Nephron progenitor cell (in vitro differentiated cells): ENCODE data around the gene OR52I2.

Source experiments
- DNase-seq: peaks from one replicate; pipeline ENCODE4 v3.0.0; 2021
- H3K27ac Mint-ChIP-seq: 2 replicates; pipeline ENCODE4 v1.8.0; 2021; ENCODE audit warnings: mild to moderate bottlenecking, moderate library complexity, mixed read lengths
- H3K27me3 Mint-ChIP-seq: 2 replicates; pipeline ENCODE4 v1.8.0; 2021; ENCODE audit warnings: mild to moderate bottlenecking, low read depth, mixed read lengths; ENCODE audit not compliant: poor library complexity
- H3K36me3 Mint-ChIP-seq: 2 replicates; pipeline ENCODE4 v1.8.0; 2021; ENCODE audit warnings: low read depth, mixed read lengths
- H3K4me1 Mint-ChIP-seq: 2 replicates; pipeline ENCODE4 v1.8.0; 2021; ENCODE audit warnings: mixed read lengths
- H3K4me3 Mint-ChIP-seq: 2 replicates; pipeline ENCODE4 v1.8.0; 2021; ENCODE audit warnings: mild to moderate bottlenecking, moderate library complexity, mixed read lengths
- H3K9me3 Mint-ChIP-seq: 2 replicates; pipeline ENCODE4 v1.8.0; 2021; ENCODE audit warnings: mild to moderate bottlenecking, moderate library complexity, mixed read lengths
- TF ChIP-seq, protein P1 (sequence below): fragments of 200-600 bp; sonication (generic); IDR thresholded peaks from 2 replicates; pipeline ENCODE4 v1.5.0; 2021; ENCODE audit warnings: antibody characterized with exemption

The OR52I2 gene

DNA sequence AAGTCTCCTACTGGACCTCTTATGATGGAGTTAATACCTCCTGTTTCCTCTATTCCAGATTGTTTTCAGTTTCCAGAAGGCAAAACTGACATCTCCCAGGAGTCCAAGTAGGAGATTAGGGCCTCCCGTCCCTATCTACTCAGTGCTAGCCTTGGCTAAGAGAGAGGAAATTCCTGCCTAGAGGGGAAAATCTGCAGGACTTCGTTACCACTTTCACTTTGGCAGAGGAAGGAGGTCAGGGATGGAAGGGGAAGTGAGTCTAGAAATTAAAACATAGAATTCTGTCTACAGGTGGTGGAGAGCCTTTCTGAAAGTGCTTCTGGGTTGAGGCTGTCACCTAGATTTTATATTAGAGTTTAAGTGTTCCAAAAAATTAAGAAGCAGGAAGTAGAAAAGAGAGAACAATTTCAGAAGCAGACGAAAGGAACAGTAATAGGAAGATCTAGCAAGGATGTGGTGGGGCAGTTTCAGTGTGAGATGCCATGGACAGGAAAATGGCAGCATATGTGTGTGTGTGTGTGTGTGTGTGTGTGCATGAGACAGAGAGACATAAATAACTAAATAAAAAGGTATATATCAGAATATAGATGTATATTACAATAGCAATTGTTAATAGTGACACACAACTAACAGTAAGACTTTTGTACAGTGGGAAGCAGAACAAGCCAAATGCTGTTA lies 28.9 kb downstream of the OR52I2 start:
- TF ChIP-seq, protein P1, sequence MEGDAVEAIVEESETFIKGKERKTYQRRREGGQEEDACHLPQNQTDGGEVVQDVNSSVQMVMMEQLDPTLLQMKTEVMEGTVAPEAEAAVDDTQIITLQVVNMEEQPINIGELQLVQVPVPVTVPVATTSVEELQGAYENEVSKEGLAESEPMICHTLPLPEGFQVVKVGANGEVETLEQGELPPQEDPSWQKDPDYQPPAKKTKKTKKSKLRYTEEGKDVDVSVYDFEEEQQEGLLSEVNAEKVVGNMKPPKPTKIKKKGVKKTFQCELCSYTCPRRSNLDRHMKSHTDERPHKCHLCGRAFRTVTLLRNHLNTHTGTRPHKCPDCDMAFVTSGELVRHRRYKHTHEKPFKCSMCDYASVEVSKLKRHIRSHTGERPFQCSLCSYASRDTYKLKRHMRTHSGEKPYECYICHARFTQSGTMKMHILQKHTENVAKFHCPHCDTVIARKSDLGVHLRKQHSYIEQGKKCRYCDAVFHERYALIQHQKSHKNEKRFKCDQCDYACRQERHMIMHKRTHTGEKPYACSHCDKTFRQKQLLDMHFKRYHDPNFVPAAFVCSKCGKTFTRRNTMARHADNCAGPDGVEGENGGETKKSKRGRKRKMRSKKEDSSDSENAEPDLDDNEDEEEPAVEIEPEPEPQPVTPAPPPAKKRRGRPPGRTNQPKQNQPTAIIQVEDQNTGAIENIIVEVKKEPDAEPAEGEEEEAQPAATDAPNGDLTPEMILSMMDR = no peak
- peaks cover 26% of the 10 kb centered on the region for H3K27me3 Mint-ChIP-seq
- H3K27ac Mint-ChIP-seq = no peak overlapping the region
- peaks cover 4% of the 10 kb centered on the region for H3K9me3 Mint-ChIP-seq
- DNase-seq = no peak
- H3K4me1 Mint-ChIP-seq = peaks cover 20% of the 10 kb centered on the region
- H3K4me3 Mint-ChIP-seq = no peak overlapping the region
- H3K36me3 Mint-ChIP-seq = no peaks in the 10 kb centered on the region

DNA sequence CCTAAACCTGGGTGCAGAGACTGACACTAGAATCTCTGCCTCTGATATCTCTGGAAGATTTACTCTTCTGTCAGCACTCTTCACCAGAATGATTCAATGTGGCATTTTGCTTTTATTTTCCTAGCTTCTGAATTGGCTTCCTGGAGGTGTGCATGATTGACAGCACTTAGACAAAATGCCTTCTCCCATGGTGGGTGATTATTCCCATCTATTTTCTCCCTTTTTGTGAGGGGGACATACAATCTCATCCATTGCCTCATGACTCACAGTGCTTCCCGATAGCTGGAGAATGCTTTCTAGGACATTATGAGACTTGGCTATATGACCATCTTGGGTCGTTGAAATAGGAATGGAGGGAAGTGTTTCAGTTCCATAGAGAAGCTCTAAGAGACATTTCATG lies 30.4 kb downstream of the OR52I2 start:
- DNase-seq = no peak
- Mint-ChIP-seq H3K4me1 (peaks cover 8% of the 10 kb centered on the region), H3K9me3 (peaks cover 4% of the 10 kb centered on the region), H3K27me3 (peaks cover 29% of the 10 kb centered on the region), H3K4me3 (no peak overlapping the region), H3K27ac (no peak overlapping the region), H3K36me3 (no peaks in the 10 kb centered on the region)
- TF ChIP-seq, protein P1 = no peak

DNA sequence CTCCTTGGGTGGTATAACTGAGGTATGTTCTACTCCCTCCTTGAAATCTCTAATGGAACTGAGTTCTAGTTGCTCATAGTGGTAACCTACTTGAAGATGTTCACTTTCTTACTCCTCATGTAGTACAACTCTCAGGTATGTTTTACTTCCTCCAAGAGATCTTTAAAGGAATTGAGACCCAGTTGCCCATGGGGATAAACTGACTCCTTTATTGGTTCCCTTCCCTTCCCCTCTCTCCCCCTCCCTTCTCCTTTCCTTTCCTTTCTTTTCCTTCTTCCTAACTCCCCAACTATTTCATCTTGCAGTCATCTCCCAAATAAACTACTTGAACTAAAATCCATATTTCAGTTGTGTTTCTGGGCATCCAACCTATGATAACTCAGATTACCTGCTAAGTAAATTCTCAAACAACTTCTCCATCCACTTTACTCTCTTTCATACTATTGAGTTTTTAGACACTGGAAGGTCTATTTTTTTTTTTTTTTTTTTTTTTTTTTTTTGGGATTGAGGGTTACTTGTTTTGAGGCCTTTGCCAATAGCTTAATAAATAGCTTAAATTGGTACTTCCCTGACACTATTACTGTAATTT lies 34.4 kb downstream of the OR52I2 start:
- Mint-ChIP-seq H3K27me3 (peaks cover 34% of the 10 kb centered on the region), H3K9me3 (no peaks in the 10 kb centered on the region), H3K4me3 (no peak overlapping the region), H3K36me3 (no peaks in the 10 kb centered on the region), H3K4me1 (no peaks in the 10 kb centered on the region), H3K27ac (no peak overlapping the region)
- no peak for DNase-seq
- TF ChIP-seq, protein P1 = no peak

DNA sequence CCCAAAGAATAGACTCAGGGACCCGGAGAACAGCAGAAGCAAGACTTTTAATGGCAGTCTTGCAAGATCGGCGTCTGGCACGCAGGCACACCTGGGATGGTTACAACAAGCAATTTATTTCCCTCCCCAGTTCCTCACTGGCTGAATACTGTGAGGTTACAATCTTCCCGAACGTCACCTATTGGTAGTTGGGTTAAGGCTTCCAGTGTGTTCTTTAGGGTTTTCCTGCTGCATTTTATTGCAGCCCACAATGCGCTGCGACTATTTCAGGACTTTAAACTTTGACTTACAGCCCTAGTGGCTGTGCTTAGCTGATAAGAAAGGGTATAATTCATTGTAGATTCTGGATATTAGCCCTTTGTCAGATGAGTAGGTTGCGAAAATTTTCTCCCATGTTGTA lies 38.0 kb downstream of the OR52I2 start:
- Mint-ChIP-seq H3K9me3 (peaks cover 3% of the 10 kb centered on the region), H3K4me1 (no peaks in the 10 kb centered on the region), H3K4me3 (no peak overlapping the region), H3K36me3 (no peaks in the 10 kb centered on the region), H3K27me3 (peaks cover 21% of the 10 kb centered on the region), H3K27ac (no peak overlapping the region)
- TF ChIP-seq, protein P1 = no peak
- DNase-seq = no peak

DNA sequence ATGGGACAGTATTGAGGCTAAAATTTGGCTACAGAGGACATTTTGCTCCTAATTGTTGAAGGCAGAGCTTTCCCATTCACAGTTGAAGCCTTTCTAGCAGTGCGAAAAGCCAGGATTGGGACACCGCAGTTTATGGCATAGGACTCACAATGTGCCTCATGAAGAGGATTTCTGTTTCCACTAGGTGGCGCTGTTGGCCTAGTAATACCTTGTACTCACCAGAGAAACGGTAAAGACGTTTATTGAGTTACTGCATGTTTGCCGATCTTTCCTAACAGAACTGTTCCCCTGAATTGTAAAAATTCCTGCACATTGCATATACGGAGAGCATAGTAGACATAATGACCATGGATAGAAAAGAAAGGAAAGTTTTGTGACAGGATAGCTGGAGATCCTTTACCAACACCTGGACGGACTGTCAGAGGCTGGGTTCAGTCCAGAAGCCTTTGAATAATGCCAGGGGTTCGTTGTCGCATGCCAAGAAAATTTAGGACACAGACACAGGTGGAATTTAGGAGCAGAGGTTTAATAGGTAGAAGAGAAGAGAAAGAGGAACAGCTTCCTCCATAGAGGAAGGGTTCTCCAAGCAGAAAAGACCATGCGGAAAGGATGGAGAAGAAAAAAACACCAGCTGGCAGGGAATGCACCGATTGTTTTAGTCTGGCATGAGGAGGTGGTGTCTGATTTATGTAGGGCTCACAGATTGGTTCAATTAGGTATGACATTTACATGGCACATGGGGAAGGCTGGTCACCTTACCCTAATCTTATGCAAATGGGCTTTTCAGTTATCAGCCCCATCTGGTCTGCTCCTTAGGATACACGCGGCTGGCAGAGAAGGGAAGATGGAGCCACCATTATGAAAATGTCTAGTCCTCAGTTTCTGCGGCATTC lies 44.9 kb downstream of the OR52I2 start:
- DNase-seq = peak; percentile 88

More for the DNA sequence above, 44.9 kb downstream of the OR52I2 start:
- Mint-ChIP-seq H3K4me1 (peaks cover 5% of the 10 kb centered on the region), H3K9me3 (peaks cover 15% of the 10 kb centered on the region), H3K27me3 (peaks cover 8% of the 10 kb centered on the region), H3K27ac (no peak overlapping the region), H3K36me3 (no peaks in the 10 kb centered on the region), H3K4me3 (peak overlapping the region; percentile 19)
- TF ChIP-seq, protein P1 = peak; percentile 74
